WTC11 (cell line): ENCODE measurements around the gene SCRN3. TPM values are rescaled to one million over a fixed set of nuclear protein-coding genes. Genes with fewer than 3 reads are reported as not detected.

Experiments
- ATAC-seq: fragments of 200-7000 bp; cut with Tn5 transposase; 2 replicates; pipeline ENCODE4 v1.10.0; 2021; ENCODE audit warnings: mild to moderate bottlenecking, moderate library complexity
- CTCF ChIA-PET: fragments of 300-600 bp; sonication (Branson Sonifier 250); formaldehyde crosslinking; loops from one replicate; lab custom pipeline; 2021; ENCODE audit warnings: antibody characterized with exemption; lab: Charles Lee
- POLR2A ChIA-PET: fragments of 350-600 bp; sonication (Branson Sonifier 250); formaldehyde crosslinking; loops from one replicate; lab custom pipeline; 2021; ENCODE audit warnings: antibody characterized with exemption; lab: Charles Lee
- DNase-seq: peaks from one replicate; pipeline ENCODE4 v3.0.0; 2021; ENCODE audit warnings: low spot score
- H3K27ac Mint-ChIP-seq: 2 replicates; pipeline ENCODE4 v1.8.0; 2021; ENCODE audit warnings: mixed read lengths
- H3K27me3 Mint-ChIP-seq: 2 replicates; pipeline ENCODE4 v1.8.0; 2021; ENCODE audit warnings: low read depth, mild to moderate bottlenecking, moderate library complexity, mixed read lengths
- H3K36me3 Mint-ChIP-seq: 2 replicates; pipeline ENCODE4 v1.8.0; 2021; ENCODE audit warnings: mixed read lengths
- H3K4me1 Mint-ChIP-seq: 2 replicates; pipeline ENCODE4 v1.8.0; 2022; ENCODE audit warnings: mixed read lengths
- H3K4me3 Mint-ChIP-seq: 2 replicates; pipeline ENCODE4 v1.8.0; 2021; ENCODE audit warnings: mild to moderate bottlenecking, moderate library complexity, mixed read lengths
- H3K9me3 Mint-ChIP-seq: 2 replicates; pipeline ENCODE4 v1.8.0; 2021; ENCODE audit warnings: mixed read lengths
- ATF1 ChIP-seq: sonication (generic); formaldehyde crosslinking; IDR thresholded peaks from 2 replicates; pipeline ENCODE4 v1.8.1; 2023; ENCODE audit warnings: mild to moderate bottlenecking, moderate library complexity, missing genetic modification reagents
- ATF3 ChIP-seq: sonication (generic); formaldehyde crosslinking; conservative IDR thresholded peaks from 2 replicates; pipeline ENCODE4 v1.8.1; 2022; ENCODE audit warnings: mild to moderate bottlenecking, missing genetic modification reagents
- ATF6 ChIP-seq: sonication (generic); formaldehyde crosslinking; IDR thresholded peaks from 2 replicates; pipeline ENCODE4 v1.8.1; 2023; ENCODE audit warnings: mild to moderate bottlenecking, missing genetic modification reagents
- CBFB ChIP-seq: sonication (generic); formaldehyde crosslinking; IDR thresholded peaks from 2 replicates; pipeline ENCODE4 v1.8.1; 2022; ENCODE audit warnings: mild to moderate bottlenecking, low read depth, missing genetic modification reagents
- CTCF ChIP-seq: fragments of 200-600 bp; IDR thresholded peaks from 2 replicates; pipeline ENCODE4 v1.8.0; 2022; ENCODE audit warnings: antibody characterized with exemption
- ELF4 ChIP-seq: sonication (generic); formaldehyde crosslinking; IDR thresholded peaks from 2 replicates; pipeline ENCODE4 v1.8.1; 2022; ENCODE audit warnings: low read depth, mild to moderate bottlenecking, moderate library complexity, missing genetic modification reagents
- ESRRA ChIP-seq: sonication (generic); formaldehyde crosslinking; IDR thresholded peaks from 2 replicates; pipeline ENCODE4 v1.8.1; 2022; ENCODE audit warnings: mild to moderate bottlenecking, missing genetic modification reagents, borderline replicate concordance
- GABPB1 ChIP-seq: sonication (generic); formaldehyde crosslinking; IDR thresholded peaks from 2 replicates; pipeline ENCODE4 v1.8.1; 2023; ENCODE audit warnings: mild to moderate bottlenecking, missing genetic modification reagents
- GRHL2 ChIP-seq: fragments of 250-450 bp; sonication (Bioruptor Pico); IDR thresholded peaks from 2 replicates; pipeline ENCODE4 v1.8.0; 2022; ENCODE audit warnings: mild to moderate bottlenecking, moderate library complexity; ENCODE audit not compliant: insufficient replicate concordance, severe bottlenecking
- IRF1 ChIP-seq: sonication (generic); formaldehyde crosslinking; IDR thresholded peaks from 2 replicates; pipeline ENCODE4 v1.8.0; 2023; ENCODE audit warnings: missing genetic modification reagents
- IRF2 ChIP-seq: sonication (generic); formaldehyde crosslinking; IDR thresholded peaks from 2 replicates; pipeline ENCODE4 v1.8.0; 2022; ENCODE audit warnings: low read depth, missing genetic modification reagents, borderline replicate concordance
- MXD4 ChIP-seq: fragments of 250-450 bp; sonication (Bioruptor Pico); IDR thresholded peaks from 2 replicates; pipeline ENCODE4 v1.8.0; 2021; ENCODE audit warnings: mild to moderate bottlenecking, moderate library complexity, borderline replicate concordance
- MYBL2 ChIP-seq: sonication (generic); formaldehyde crosslinking; IDR thresholded peaks from 2 replicates; pipeline ENCODE4 v1.8.1; 2023; ENCODE audit warnings: mild to moderate bottlenecking, moderate library complexity, missing genetic modification reagents
- NFYB ChIP-seq: sonication (generic); formaldehyde crosslinking; conservative IDR thresholded peaks from 2 replicates; pipeline ENCODE4 v1.8.0; 2022; ENCODE audit warnings: low read depth, missing genetic modification reagents
- NR2C2 ChIP-seq: sonication (generic); formaldehyde crosslinking; IDR thresholded peaks from 2 replicates; pipeline ENCODE4 v1.8.0; 2022; ENCODE audit warnings: mild to moderate bottlenecking, missing genetic modification reagents
- ZBTB21 ChIP-seq: sonication (generic); formaldehyde crosslinking; IDR thresholded peaks from 2 replicates; pipeline ENCODE4 v1.8.1; 2023; ENCODE audit warnings: mild to moderate bottlenecking, missing genetic modification reagents, borderline replicate concordance
- ZNF138 ChIP-seq: sonication (generic); formaldehyde crosslinking; conservative IDR thresholded peaks from 2 replicates; pipeline ENCODE4 v1.8.1; 2022; ENCODE audit warnings: mild to moderate bottlenecking, moderate library complexity, missing genetic modification reagents
- ZNF219 ChIP-seq: sonication (generic); formaldehyde crosslinking; IDR thresholded peaks from 2 replicates; pipeline ENCODE4 v1.8.0; 2023; ENCODE audit warnings: missing genetic modification reagents, mild to moderate bottlenecking, borderline replicate concordance
- ZNF263 ChIP-seq: sonication (generic); formaldehyde crosslinking; IDR thresholded peaks from 2 replicates; pipeline ENCODE4 v1.8.1; 2022; ENCODE audit warnings: low read depth, mild to moderate bottlenecking, moderate library complexity, missing genetic modification reagents
- ZNF532 ChIP-seq: fragments of 250-450 bp; sonication (Bioruptor Pico); IDR thresholded peaks from 2 replicates; pipeline ENCODE4 v1.9.0; 2021; ENCODE audit warnings: mild to moderate bottlenecking, borderline replicate concordance
- total RNA-seq: library from RNA; stranded (reverse); gene quantifications from 3 replicates; pipeline ENCODE4 v1.2.3, GENCODE V29; 2021
- TF ChIP-seq, protein P1 (sequence below): sonication (generic); formaldehyde crosslinking; IDR thresholded peaks from 2 replicates; pipeline ENCODE4 v1.8.1; 2022; ENCODE audit warnings: missing genetic modification reagents, borderline replicate concordance

SCRN3 gene
- total RNA-seq, 1 experiment from 2014 or later: 8.0 TPM

GRCh38 chr2:174449033-174449432 is 53.5 kb downstream of the SCRN3 start:
- no peaks in the 10 kb centered on the region for H3K9me3 Mint-ChIP-seq
- TF ChIP-seq NFYB (CRISPR knock-in tag): no peak
- no peak for TF ChIP-seq GRHL2 (CRISPR knock-in tag)
- no peak for TF ChIP-seq ZNF219 (CRISPR knock-in tag)
- no peak for TF ChIP-seq MYBL2 (CRISPR knock-in tag)
- TF ChIP-seq ZBTB21 (CRISPR knock-in tag): no peak
- H3K4me1 Mint-ChIP-seq: peaks cover 6% of the 10 kb centered on the region
- POLR2A ChIA-PET: no interaction called here
- no peaks in the 10 kb centered on the region for H3K36me3 Mint-ChIP-seq
- no peak overlapping the region for H3K27ac Mint-ChIP-seq
- H3K4me3 Mint-ChIP-seq: no peak overlapping the region
- ATAC-seq (no peak), DNase-seq (no peak)
- no peaks in the 10 kb centered on the region; the same call in 1 of the 2 replicates for H3K27me3 Mint-ChIP-seq
- CTCF ChIA-PET: no interaction called here

DNA sequence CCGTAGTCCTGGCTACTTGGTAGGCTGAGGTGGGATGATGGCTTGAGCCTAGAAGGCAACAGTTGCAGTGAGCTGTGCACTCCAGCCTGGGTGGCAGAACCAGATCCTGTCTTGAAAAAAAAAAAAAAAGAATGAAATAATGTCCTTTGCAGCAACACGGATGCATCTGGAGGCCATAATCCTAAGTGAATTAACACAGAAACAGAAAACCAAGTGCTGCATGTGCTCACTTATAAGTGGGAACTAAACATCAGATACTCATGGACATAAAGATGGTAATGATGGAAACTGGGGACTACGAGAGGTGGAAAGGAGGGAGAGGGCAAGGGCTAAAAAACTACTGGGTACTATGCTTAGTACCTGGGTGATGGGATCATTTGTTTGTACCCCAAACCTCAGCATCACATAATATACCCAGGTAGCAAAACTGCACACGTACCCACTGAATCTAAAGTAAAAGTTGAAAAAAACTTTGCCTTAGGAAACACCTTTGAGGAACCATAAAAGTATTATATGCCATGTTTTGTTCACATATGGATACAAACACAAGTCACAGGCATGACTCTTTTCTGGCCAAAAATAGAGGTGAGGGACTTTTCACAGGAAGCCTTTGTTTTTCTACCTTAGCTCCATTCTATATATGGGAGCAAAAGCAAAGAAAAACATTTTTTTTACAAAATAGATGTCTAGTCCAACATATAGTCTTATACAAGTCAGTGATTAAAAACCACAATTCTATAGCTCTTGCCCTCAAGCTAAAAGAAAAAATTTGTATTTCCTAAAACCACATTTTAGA is 54.7 kb downstream of the SCRN3 start:
- Mint-ChIP-seq H3K27me3 (no peaks in the 10 kb centered on the region; the same call in 1 of the 2 replicates), H3K4me1 (peaks cover under 1% of the 10 kb centered on the region), H3K27ac (no peak overlapping the region), H3K9me3 (no peaks in the 10 kb centered on the region), H3K36me3 (no peaks in the 10 kb centered on the region), H3K4me3 (no peak overlapping the region)
- no peak for DNase-seq
- ChIA-PET CTCF (no interaction called here), POLR2A (no interaction called here)
- no peak for ATAC-seq
- TF ChIP-seq, protein P1, sequence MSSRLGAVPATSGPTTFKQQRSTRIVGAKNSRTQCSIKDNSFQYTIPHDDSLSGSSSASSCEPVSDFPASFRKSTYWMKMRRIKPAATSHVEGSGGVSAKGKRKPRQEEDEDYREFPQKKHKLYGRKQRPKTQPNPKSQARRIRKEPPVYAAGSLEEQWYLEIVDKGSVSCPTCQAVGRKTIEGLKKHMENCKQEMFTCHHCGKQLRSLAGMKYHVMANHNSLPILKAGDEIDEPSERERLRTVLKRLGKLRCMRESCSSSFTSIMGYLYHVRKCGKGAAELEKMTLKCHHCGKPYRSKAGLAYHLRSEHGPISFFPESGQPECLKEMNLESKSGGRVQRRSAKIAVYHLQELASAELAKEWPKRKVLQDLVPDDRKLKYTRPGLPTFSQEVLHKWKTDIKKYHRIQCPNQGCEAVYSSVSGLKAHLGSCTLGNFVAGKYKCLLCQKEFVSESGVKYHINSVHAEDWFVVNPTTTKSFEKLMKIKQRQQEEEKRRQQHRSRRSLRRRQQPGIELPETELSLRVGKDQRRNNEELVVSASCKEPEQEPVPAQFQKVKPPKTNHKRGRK (CRISPR knock-in tag): no peak
- TF ChIP-seq NR2C2 (CRISPR knock-in tag) (no peak), ATF6 (CRISPR knock-in tag) (no peak), ZNF263 (CRISPR knock-in tag) (no peak), ATF1 (CRISPR knock-in tag) (no peak), ZNF532 (CRISPR knock-in tag) (no peak), ZNF138 (no peak), MXD4 (no peak), IRF2 (CRISPR knock-in tag) (no peak), ESRRA (CRISPR knock-in tag) (no peak), CBFB (CRISPR knock-in tag) (no peak), ELF4 (CRISPR knock-in tag) (no peak), CTCF (no peak), GABPB1 (CRISPR knock-in tag) (no peak), IRF1 (CRISPR knock-in tag) (no peak), ATF3 (CRISPR knock-in tag) (no peak)
